Measurements from ENCODE around the gene KDM4C. TPM values are rescaled to one million over a fixed set of nuclear protein-coding genes. Genes with fewer than 3 reads are reported as not detected.

KDM4C gene
- total and polyA plus RNA-seq, 2 donors (not counting 1 experiment from before 2014, with no cell fraction given), result 49.7 to 141 TPM

DNA sequence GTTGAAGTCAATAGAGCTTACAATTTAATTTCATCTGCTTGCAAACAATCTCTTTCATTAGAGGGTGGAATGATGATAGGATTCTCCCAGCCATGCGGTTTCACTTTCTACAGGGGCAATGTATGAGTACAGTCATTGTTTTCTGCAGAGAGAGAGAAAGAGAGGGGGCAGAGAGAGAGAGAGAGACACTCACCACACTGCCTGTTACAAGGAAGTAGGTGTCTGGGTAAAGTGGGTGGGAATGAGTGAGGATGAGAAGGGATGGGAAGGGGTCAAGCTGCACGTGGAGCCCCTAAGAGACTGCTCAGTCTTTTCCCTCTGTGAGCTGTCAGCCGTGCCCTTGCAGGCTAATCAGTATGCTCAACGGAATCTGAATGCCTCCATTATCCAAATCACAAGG is 454.3 kb downstream of the KDM4C start:
- 95% methylated on average over 3 of the region's 4 CpGs for WGBS (ENCODE audit: insufficient coverage)
- no peak overlapping the region for H3K27ac Mint-ChIP-seq
- intact Hi-C loops (cut with micrococcal nuclease), result no loop called here
- peaks cover 8% of the 10 kb centered on the region for H3K27me3 Mint-ChIP-seq
- Histone ChIP-seq H3K9me3 (ENCODE audit: control extremely low read depth in 1 of 3, control insufficient read depth in 2 of 3, insufficient read depth in 1 of 3, low read length in 2 of 3) (peaks cover 0 to 8% (median 0%) of the 10 kb centered on the region in 3 donors), H3K79me2 (ENCODE audit: control insufficient read depth, insufficient read depth, low read length) (no peaks in the 10 kb centered on the region), H3K27me3 (replicated peaks in 1 of 4; ENCODE audit: control extremely low read depth in 1 of 4, control insufficient read depth in 3 of 4, insufficient read depth in 4 of 4, low read length in 3 of 4) (peaks cover 0 to 2% (median 0%) of the 10 kb centered on the region in 4 experiments), H3K27ac (ENCODE audit: low read length in 2 of 2) (no peak overlapping the region), H3K36me3 (replicated peaks in 1 of 2; ENCODE audit: control extremely low read depth in 1 of 2, control insufficient read depth in 1 of 2, extremely low read depth in 1 of 2, insufficient read depth in 2 of 2, low read length in 1 of 2) (no peaks in the 10 kb centered on the region), H3K4me1 (ENCODE audit: control insufficient read depth in 2 of 2, insufficient read depth in 2 of 2, low read length in 2 of 2) (no peaks in the 10 kb centered on the region), H3K4me3 (ENCODE audit: control extremely low read depth in 1 of 5, extremely low read depth in 1 of 5, insufficient read depth in 1 of 5, low read depth in 2 of 5, low read length in 4 of 5) (no peak overlapping the region), H4K20me1 (ENCODE audit: control insufficient read depth, insufficient read depth, low read length, poor library complexity, severe bottlenecking) (no peaks in the 10 kb centered on the region), H3K9ac (ENCODE audit: low read length) (no peak overlapping the region), H2AFZ (ENCODE audit: insufficient read depth, low read depth, low read length, poor library complexity, severe bottlenecking) (no peak overlapping the region), H3K4me2 (replicated peaks; ENCODE audit: low read depth, low read length, poor library complexity, severe bottlenecking) (no peak overlapping the region)
- ATAC-seq (ENCODE audit: low read depth), result no peak
- CTCF ChIA-PET, result no interaction called here
- TF ChIP-seq, protein P1, sequence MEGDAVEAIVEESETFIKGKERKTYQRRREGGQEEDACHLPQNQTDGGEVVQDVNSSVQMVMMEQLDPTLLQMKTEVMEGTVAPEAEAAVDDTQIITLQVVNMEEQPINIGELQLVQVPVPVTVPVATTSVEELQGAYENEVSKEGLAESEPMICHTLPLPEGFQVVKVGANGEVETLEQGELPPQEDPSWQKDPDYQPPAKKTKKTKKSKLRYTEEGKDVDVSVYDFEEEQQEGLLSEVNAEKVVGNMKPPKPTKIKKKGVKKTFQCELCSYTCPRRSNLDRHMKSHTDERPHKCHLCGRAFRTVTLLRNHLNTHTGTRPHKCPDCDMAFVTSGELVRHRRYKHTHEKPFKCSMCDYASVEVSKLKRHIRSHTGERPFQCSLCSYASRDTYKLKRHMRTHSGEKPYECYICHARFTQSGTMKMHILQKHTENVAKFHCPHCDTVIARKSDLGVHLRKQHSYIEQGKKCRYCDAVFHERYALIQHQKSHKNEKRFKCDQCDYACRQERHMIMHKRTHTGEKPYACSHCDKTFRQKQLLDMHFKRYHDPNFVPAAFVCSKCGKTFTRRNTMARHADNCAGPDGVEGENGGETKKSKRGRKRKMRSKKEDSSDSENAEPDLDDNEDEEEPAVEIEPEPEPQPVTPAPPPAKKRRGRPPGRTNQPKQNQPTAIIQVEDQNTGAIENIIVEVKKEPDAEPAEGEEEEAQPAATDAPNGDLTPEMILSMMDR (IDR thresholded peaks at IDR 0.05), result no peak
- no peak for TF ChIP-seq EZH2 (IDR thresholded peaks at IDR 0.05; ENCODE audit: borderline replicate concordance, insufficient read depth, low read depth, low read length, poor library complexity, severe bottlenecking)
- no peaks in the 10 kb centered on the region for H3K9me3 Mint-ChIP-seq (ENCODE audit: insufficient read depth)
- H3K4me3 Mint-ChIP-seq, result no peak overlapping the region
- POLR2A ChIA-PET, result no interaction called here
- H3K4me1 Mint-ChIP-seq, result no peaks in the 10 kb centered on the region
- no peak for DNase-seq

GRCh38 chr9:7216004-7216841 is 458.4 kb downstream of the KDM4C start:
- no peaks in the 10 kb centered on the region for H3K4me1 Mint-ChIP-seq
- ChIA-PET POLR2A (no interaction called here), CTCF (no interaction called here)
- H3K27me3 ChIP-seq (replicated peaks in 1 of 4; ENCODE audit: control extremely low read depth in 1 of 4, control insufficient read depth in 3 of 4, insufficient read depth in 4 of 4, low read length in 3 of 4), result peaks cover 0 to 2% (median 0%) of the 10 kb centered on the region in 4 experiments
- no peak overlapping the region for H3K4me3 ChIP-seq (ENCODE audit: control extremely low read depth in 1 of 5, extremely low read depth in 1 of 5, insufficient read depth in 1 of 5, low read depth in 2 of 5, low read length in 4 of 5)
- H3K4me3 Mint-ChIP-seq, result no peak overlapping the region
- no peak overlapping the region for H2AFZ ChIP-seq (ENCODE audit: insufficient read depth, low read depth, low read length, poor library complexity, severe bottlenecking)
- no peaks in the 10 kb centered on the region for H3K36me3 ChIP-seq (replicated peaks in 1 of 2; ENCODE audit: control extremely low read depth in 1 of 2, control insufficient read depth in 1 of 2, extremely low read depth in 1 of 2, insufficient read depth in 2 of 2, low read length in 1 of 2)
- no peaks in the 10 kb centered on the region for H3K4me1 ChIP-seq (ENCODE audit: control insufficient read depth in 2 of 2, insufficient read depth in 2 of 2, low read length in 2 of 2)
- no peak overlapping the region for H3K27ac Mint-ChIP-seq
- H3K9me3 Mint-ChIP-seq (ENCODE audit: insufficient read depth), result peaks cover 3% of the 10 kb centered on the region
- H3K27ac ChIP-seq (ENCODE audit: low read length in 2 of 2), result no peak overlapping the region
- no peaks in the 10 kb centered on the region for H3K79me2 ChIP-seq (ENCODE audit: control insufficient read depth, insufficient read depth, low read length)
- H3K9me3 ChIP-seq (ENCODE audit: control extremely low read depth in 1 of 3, control insufficient read depth in 2 of 3, insufficient read depth in 1 of 3, low read length in 2 of 3), result peaks cover 0 to 8% (median 0%) of the 10 kb centered on the region in 3 donors
- 66% methylated on average over 7 of the region's 7 CpGs for WGBS (ENCODE audit: insufficient coverage)
- ATAC-seq (ENCODE audit: low read depth) (no peak), DNase-seq (no peak)
- H3K4me2 ChIP-seq (replicated peaks; ENCODE audit: low read depth, low read length, poor library complexity, severe bottlenecking), result no peak overlapping the region
- TF ChIP-seq, protein P1 (IDR thresholded peaks at IDR 0.05), result no peak
- TF ChIP-seq EZH2 (IDR thresholded peaks at IDR 0.05; ENCODE audit: borderline replicate concordance, insufficient read depth, low read depth, low read length, poor library complexity, severe bottlenecking), result no peak
- H4K20me1 ChIP-seq (ENCODE audit: control insufficient read depth, insufficient read depth, low read length, poor library complexity, severe bottlenecking), result no peaks in the 10 kb centered on the region
- intact Hi-C loops (cut with micrococcal nuclease), result no loop called here
- H3K27me3 Mint-ChIP-seq, result peaks cover 12% of the 10 kb centered on the region
- no peak overlapping the region for H3K9ac ChIP-seq (ENCODE audit: low read length)
